ENCODE measurements around the gene WIPF2.

DNA sequence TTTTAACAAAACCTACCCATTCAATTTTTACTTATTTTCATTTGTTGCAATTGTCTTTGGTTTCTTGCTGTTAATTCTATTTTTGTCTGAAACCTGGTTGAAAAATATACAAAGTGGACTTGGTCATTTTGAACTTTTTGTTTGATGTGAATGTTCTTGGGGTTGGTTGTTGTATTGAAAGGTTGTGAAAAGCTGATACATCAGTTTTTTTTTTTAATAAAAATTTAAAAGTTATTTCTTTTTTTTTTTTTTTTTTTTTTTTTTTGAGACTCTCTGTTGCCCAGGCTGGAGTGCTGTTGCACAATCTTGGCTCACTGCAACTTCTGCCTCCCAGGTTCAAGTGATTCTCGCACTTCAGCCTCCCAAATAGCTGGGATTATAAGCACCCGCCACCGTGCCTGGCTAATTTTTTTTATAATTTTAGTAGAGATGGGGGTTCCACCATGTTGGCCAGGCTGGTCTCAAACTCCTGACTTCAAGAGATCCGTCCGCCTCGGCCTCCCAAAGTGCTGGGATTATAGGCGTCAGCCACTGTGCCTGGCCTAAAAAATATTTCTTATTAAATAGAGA, 28.9 kb downstream of the WIPF2 start:
- TF ChIP-seq, protein P1, sequence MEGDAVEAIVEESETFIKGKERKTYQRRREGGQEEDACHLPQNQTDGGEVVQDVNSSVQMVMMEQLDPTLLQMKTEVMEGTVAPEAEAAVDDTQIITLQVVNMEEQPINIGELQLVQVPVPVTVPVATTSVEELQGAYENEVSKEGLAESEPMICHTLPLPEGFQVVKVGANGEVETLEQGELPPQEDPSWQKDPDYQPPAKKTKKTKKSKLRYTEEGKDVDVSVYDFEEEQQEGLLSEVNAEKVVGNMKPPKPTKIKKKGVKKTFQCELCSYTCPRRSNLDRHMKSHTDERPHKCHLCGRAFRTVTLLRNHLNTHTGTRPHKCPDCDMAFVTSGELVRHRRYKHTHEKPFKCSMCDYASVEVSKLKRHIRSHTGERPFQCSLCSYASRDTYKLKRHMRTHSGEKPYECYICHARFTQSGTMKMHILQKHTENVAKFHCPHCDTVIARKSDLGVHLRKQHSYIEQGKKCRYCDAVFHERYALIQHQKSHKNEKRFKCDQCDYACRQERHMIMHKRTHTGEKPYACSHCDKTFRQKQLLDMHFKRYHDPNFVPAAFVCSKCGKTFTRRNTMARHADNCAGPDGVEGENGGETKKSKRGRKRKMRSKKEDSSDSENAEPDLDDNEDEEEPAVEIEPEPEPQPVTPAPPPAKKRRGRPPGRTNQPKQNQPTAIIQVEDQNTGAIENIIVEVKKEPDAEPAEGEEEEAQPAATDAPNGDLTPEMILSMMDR (conservative IDR thresholded peaks at IDR 0.05) = no peak
- no peak for TF ChIP-seq EZH2 (IDR thresholded peaks at IDR 0.05; ENCODE audit: low read depth)

All from PC-9 (cell line).